ENCODE results near the gene AGER.

Gene AGER

DNA sequence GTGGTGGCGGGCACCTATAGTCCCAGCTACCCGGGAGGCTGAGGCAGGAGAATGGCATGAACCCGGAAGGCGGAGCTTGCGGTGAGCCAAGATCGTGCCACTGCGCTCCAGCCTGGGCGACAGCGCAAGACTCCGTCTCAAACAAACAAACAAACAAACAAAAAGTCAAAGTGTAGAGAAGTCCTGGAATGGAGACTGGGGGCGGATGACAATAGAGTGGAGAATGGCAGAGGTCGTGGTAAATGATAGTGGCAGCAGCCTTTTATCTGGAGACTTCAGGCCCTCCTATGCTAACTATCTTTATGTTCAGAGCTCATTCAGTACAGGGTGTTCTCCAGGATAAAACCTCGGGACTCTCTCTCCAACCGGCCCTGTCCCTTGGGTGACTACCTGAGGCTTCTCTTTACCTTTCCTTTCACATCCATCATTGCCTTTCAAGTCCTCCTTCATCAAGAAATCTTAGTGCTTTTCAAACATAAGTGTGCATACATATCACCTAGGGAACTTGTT is 52.6 kb downstream of the AGER start:
- Histone ChIP-seq H3K79me2 (ENCODE audit: insufficient read depth, low read length) (peaks cover 31% of the 10 kb centered on the region), H3K4me1 (ENCODE audit: insufficient read depth, low read length) (peaks cover 32% of the 10 kb centered on the region), H3K9me3 (ENCODE audit: insufficient read depth, low read length, severe bottlenecking) (no peaks in the 10 kb centered on the region), H3K4me2 (ENCODE audit: insufficient read depth, low read length) (no peak overlapping the region), H3K4me3 (ENCODE audit: low read depth in 1 of 2, low read length in 2 of 2) (no peak overlapping the region), H3K9ac (ENCODE audit: low read depth, low read length) (no peak overlapping the region), H3K27ac (ENCODE audit: low read length) (no peak overlapping the region), H3K36me3 (ENCODE audit: insufficient read depth, low read length) (peaks cover 12% of the 10 kb centered on the region), H2AFZ (ENCODE audit: low read depth, low read length) (no peak overlapping the region), H3K27me3 (ENCODE audit: insufficient read depth, low read length, poor library complexity) (no peaks in the 10 kb centered on the region), H4K20me1 (ENCODE audit: insufficient read depth, low read length) (no peaks in the 10 kb centered on the region)
- ATAC-seq (ENCODE audit: insufficient read depth, low read depth): no peak
- DNase-seq: no peak
- TF ChIP-seq, protein P1, sequence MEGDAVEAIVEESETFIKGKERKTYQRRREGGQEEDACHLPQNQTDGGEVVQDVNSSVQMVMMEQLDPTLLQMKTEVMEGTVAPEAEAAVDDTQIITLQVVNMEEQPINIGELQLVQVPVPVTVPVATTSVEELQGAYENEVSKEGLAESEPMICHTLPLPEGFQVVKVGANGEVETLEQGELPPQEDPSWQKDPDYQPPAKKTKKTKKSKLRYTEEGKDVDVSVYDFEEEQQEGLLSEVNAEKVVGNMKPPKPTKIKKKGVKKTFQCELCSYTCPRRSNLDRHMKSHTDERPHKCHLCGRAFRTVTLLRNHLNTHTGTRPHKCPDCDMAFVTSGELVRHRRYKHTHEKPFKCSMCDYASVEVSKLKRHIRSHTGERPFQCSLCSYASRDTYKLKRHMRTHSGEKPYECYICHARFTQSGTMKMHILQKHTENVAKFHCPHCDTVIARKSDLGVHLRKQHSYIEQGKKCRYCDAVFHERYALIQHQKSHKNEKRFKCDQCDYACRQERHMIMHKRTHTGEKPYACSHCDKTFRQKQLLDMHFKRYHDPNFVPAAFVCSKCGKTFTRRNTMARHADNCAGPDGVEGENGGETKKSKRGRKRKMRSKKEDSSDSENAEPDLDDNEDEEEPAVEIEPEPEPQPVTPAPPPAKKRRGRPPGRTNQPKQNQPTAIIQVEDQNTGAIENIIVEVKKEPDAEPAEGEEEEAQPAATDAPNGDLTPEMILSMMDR (IDR thresholded peaks at IDR 0.05; ENCODE audit: borderline replicate concordance, extremely low read depth, low read length, poor library complexity, severe bottlenecking): no peak
- no peak for TF ChIP-seq EZH2 (IDR thresholded peaks at IDR 0.05; ENCODE audit: borderline replicate concordance, low read depth, low read length, severe bottlenecking)
